ENCODE results near the gene UBN2. TPM values are rescaled to one million over a fixed set of nuclear protein-coding genes. Genes with fewer than 3 reads are reported as not detected.

Gene UBN2
- total and polyA plus RNA-seq, 8 donors, result 0.76 to 23.9 (median 6.3) TPM

GRCh38 chr7:139254281-139254680 lies 23.2 kb downstream of the UBN2 start:
- no peaks in the 10 kb centered on the region for H3K4me1 ChIP-seq
- no peaks in the 10 kb centered on the region for H3K9me3 ChIP-seq
- intact Hi-C loops (cut with DNase I; ENCODE audit: low total_unique reads), result no loop called here
- no peaks in the 10 kb centered on the region for H3K27me3 ChIP-seq
- H3K4me3 ChIP-seq, result no peak overlapping the region
- H3K27ac ChIP-seq, result no peak overlapping the region
- peaks cover 6 to 91% (median 83%) of the 10 kb centered on the region in 4 donors for H3K36me3 ChIP-seq
- TF ChIP-seq POLR2AphosphoS5 (IDR thresholded peaks at IDR 0.05) (no peak), POLR2A (IDR thresholded peaks at IDR 0.05) (no peak), EP300 (IDR thresholded peaks at IDR 0.05) (no peak)
- TF ChIP-seq, protein P1, sequence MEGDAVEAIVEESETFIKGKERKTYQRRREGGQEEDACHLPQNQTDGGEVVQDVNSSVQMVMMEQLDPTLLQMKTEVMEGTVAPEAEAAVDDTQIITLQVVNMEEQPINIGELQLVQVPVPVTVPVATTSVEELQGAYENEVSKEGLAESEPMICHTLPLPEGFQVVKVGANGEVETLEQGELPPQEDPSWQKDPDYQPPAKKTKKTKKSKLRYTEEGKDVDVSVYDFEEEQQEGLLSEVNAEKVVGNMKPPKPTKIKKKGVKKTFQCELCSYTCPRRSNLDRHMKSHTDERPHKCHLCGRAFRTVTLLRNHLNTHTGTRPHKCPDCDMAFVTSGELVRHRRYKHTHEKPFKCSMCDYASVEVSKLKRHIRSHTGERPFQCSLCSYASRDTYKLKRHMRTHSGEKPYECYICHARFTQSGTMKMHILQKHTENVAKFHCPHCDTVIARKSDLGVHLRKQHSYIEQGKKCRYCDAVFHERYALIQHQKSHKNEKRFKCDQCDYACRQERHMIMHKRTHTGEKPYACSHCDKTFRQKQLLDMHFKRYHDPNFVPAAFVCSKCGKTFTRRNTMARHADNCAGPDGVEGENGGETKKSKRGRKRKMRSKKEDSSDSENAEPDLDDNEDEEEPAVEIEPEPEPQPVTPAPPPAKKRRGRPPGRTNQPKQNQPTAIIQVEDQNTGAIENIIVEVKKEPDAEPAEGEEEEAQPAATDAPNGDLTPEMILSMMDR (IDR thresholded peaks at IDR 0.05), result no peak
- no peak for DNase-seq
- 80 to 93% (median 88%) methylated on average over 6 of the region's 6 CpGs for WGBS, 5 donors

DNA sequence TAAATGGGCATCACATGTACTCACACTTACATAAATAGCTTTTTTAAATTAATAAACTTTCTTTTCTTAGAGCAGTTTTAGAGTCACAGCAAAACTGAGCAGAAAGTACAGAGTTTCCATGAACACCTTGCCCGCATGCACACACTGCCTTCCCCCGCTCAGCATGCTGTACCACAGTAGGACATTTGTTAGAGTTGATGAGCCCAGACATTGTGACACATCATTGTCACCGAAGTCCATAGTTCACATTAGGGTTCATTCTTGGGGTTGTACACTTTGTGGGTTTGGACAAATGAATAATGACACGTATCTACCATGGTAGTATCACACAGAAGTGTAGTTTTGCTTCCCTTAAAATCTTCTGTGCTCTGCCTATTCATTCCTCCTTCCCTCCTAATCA lies 23.7 kb downstream of the UBN2 start:
- Histone ChIP-seq H3K4me1 (no peaks in the 10 kb centered on the region), H3K27ac (no peak overlapping the region), H3K9me3 (no peaks in the 10 kb centered on the region), H3K36me3 (peaks cover 6 to 91% (median 83%) of the 10 kb centered on the region in 4 donors), H3K4me3 (no peak overlapping the region), H3K27me3 (no peaks in the 10 kb centered on the region)
- intact Hi-C loops (cut with DNase I; ENCODE audit: low total_unique reads), result no loop called here
- WGBS, 5 donors, result 89 to 98% (median 92%) methylated on average over 4 of the region's 4 CpGs
- no peak for DNase-seq
- TF ChIP-seq, protein P1 (IDR thresholded peaks at IDR 0.05), result no peak

DNA sequence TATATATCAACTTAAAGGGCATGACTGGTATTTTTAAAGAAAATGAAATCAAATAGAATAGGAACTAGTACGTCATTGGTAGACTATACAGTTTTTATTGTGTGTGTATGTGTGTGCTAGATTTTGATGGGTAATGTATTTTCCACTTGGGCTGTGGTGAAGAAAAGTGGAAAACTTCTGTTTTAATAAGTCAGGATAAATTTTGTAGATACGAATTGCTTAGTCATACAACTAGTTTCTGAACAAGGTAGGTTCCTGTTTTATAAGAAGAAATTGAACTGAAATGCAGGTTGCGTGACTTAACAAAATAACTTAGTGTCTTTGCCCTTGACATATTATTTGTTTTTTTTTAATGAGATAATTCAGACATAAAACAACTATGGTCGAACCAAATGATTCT lies 24.3 kb downstream of the UBN2 start:
- Histone ChIP-seq H3K27ac (no peak overlapping the region), H3K4me3 (no peak overlapping the region), H3K4me1 (no peaks in the 10 kb centered on the region), H3K36me3 (peaks cover 10 to 91% (median 83%) of the 10 kb centered on the region in 4 donors), H3K27me3 (no peaks in the 10 kb centered on the region), H3K9me3 (no peaks in the 10 kb centered on the region)
- no peak for DNase-seq
- no peak for TF ChIP-seq POLR2AphosphoS5 (IDR thresholded peaks at IDR 0.05)
- TF ChIP-seq POLR2A (IDR thresholded peaks at IDR 0.05), result no peak
- TF ChIP-seq EP300 (IDR thresholded peaks at IDR 0.05), result no peak
- TF ChIP-seq, protein P1 (IDR thresholded peaks at IDR 0.05), result no peak
- intact Hi-C loops (cut with DNase I; ENCODE audit: low total_unique reads), result no loop called here
- WGBS, 5 donors, result 85 to 94% (median 89%) methylated on average over 4 of the region's 4 CpGs

GRCh38 chr7:139259142-139259541 lies 28.1 kb downstream of the UBN2 start:
- Histone ChIP-seq H3K27me3 (no peaks in the 10 kb centered on the region), H3K4me1 (no peaks in the 10 kb centered on the region), H3K4me3 (no peak overlapping the region), H3K9me3 (no peaks in the 10 kb centered on the region), H3K27ac (no peak overlapping the region), H3K36me3 (peaks cover 36 to 91% (median 84%) of the 10 kb centered on the region in 4 donors)
- intact Hi-C loops (cut with DNase I; ENCODE audit: low total_unique reads), result no loop called here
- WGBS, 5 donors, result 87 to 93% (median 90%) methylated on average over 6 of the region's 6 CpGs
- TF ChIP-seq POLR2A (IDR thresholded peaks at IDR 0.05), result no peak
- no peak for TF ChIP-seq POLR2AphosphoS5 (IDR thresholded peaks at IDR 0.05)
- no peak for TF ChIP-seq EP300 (IDR thresholded peaks at IDR 0.05)
- TF ChIP-seq, protein P1 (IDR thresholded peaks at IDR 0.05), result no peak
- DNase-seq, result no peak

All from stomach (tissue), 9 donors.